ENCODE measurements around the gene MORN1.

Gene MORN1

DNA sequence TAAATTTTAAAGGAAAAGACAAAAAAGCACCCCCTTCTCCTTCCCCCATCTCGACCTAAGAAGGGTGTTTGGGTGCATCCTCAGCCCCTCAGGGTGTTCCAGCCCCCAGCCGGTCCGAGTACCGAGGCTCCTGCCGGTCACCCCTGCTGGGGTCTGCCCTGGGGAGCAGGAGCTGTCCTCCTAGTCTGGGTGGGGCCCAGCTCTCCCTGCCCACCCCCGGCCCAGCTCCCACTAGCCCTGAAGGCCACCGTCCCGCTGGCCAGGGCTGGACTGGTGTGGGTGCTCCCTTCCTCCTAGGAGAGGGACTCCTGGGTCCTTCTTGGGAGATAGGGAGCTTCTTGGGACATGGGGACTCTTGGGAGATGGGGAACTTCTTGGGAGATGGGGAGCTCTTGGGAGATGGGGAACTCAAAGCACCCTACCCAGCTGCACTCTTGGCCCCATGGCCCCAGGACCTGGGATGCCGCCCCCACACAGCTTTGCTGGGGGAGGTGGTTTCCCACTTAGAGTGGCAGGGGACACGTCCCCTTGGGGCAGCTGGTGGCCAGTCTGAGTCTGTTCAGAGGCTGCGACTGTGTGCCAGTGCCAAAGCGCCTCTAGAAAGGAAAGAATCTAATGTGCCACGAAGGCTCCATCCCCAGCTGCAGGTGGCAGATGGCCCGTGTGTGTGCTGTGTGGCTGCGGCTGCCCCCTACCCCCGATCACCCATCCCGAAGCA is 44.5 kb downstream of the MORN1 start:
- WGBS, 2 experiments: 93 to 94% methylated on average over 17 of the region's 17 CpGs
- no peaks in the 10 kb centered on the region for H3K36me3 ChIP-seq (ENCODE audit: control insufficient read depth, insufficient read depth, low read length)
- no peaks in the 10 kb centered on the region for H3K27me3 ChIP-seq (ENCODE audit: control insufficient read depth, insufficient read depth, low read length, poor library complexity, severe bottlenecking)
- peaks cover 18% of the 10 kb centered on the region for H3K4me1 ChIP-seq (ENCODE audit: control insufficient read depth, insufficient read depth, low read length)
- H3K9me3 ChIP-seq (ENCODE audit: control insufficient read depth, low read length): no peaks in the 10 kb centered on the region
- no peak overlapping the region for H3K27ac ChIP-seq (ENCODE audit: insufficient read depth, low read depth, low read length, poor library complexity, severe bottlenecking)
- no peak overlapping the region for H3K4me3 ChIP-seq (ENCODE audit: insufficient read depth, low read depth, low read length)

DNA sequence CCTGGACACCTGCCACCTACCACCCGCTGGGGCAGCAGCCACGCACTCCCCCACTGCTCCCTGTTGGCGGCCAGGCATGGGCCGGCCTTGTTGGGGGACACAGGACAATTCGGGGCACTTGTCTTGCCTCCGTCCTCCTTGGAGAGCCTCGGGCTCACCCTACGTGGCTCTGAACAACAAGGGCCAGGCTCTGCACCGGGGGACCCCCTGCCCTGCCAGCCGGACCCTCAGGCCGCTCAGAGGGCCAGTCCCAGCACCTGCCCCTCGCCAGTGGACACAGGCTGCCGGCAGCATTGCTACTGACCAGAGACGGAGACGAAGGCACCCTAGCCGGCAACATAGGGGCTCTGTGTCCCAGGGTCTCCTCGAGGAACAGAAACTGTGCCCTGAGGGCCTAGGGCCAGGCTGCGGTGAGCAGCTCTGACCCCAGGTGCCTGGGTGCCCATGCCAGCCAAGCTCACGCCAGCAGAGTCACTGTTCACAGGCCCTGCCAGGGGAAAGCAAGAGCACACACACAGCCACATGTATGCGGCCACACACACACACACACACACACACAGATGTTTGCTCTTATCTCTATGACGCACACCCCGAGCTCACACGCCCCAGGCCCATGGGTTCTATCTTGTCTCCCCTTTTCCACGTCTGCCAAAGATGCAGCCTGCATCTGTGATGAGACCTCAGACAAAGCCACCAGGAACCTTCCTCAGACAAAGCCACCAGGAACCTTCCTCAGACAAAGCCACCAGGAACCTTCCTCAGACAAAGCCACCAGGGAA is 45.9 kb downstream of the MORN1 start:
- Histone ChIP-seq H3K4me3 (ENCODE audit: insufficient read depth, low read depth, low read length) (no peak overlapping the region), H3K36me3 (ENCODE audit: control insufficient read depth, insufficient read depth, low read length) (no peaks in the 10 kb centered on the region), H3K4me1 (ENCODE audit: control insufficient read depth, insufficient read depth, low read length) (peaks cover 18% of the 10 kb centered on the region), H3K27ac (ENCODE audit: insufficient read depth, low read depth, low read length, poor library complexity, severe bottlenecking) (no peak overlapping the region), H3K9me3 (ENCODE audit: control insufficient read depth, low read length) (no peaks in the 10 kb centered on the region), H3K27me3 (ENCODE audit: control insufficient read depth, insufficient read depth, low read length, poor library complexity, severe bottlenecking) (no peaks in the 10 kb centered on the region)
- 94 to 95% methylated on average over 24 of the region's 24 CpGs for WGBS, 2 experiments

DNA sequence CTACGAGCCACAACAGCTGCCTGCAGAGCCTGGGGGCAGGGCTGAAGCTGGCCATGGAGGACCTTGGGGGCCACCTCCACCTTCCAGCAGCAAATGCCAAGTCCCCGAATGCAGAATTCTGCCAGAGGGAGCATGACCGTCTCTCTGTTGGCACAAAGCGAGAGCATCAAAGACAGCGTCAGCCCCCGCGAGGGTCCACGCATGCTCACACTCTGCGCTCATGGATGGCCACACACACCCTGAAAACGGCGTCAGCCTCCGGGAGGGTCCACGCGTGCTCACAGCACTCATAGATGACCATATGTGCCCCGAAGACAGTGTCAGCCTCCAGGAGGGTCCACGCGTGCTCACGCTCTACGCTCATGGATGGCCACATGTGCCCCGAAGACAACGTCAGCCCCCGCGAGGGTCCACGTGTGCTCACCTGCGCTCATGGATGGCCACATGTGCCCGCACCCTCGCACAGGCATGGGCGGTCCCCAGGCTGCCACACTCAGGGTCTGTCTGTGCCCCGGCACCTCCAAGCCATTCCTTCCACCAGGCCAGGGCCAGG is 46.5 kb downstream of the MORN1 start:
- Histone ChIP-seq H3K27me3 (ENCODE audit: control insufficient read depth, insufficient read depth, low read length, poor library complexity, severe bottlenecking) (no peaks in the 10 kb centered on the region), H3K4me3 (ENCODE audit: insufficient read depth, low read depth, low read length) (no peak overlapping the region), H3K9me3 (ENCODE audit: control insufficient read depth, low read length) (no peaks in the 10 kb centered on the region), H3K27ac (ENCODE audit: insufficient read depth, low read depth, low read length, poor library complexity, severe bottlenecking) (no peak overlapping the region), H3K4me1 (ENCODE audit: control insufficient read depth, insufficient read depth, low read length) (peaks cover 17% of the 10 kb centered on the region), H3K36me3 (ENCODE audit: control insufficient read depth, insufficient read depth, low read length) (no peaks in the 10 kb centered on the region)
- WGBS, 2 experiments: 94 to 95% methylated on average over 29 of the region's 29 CpGs

DNA sequence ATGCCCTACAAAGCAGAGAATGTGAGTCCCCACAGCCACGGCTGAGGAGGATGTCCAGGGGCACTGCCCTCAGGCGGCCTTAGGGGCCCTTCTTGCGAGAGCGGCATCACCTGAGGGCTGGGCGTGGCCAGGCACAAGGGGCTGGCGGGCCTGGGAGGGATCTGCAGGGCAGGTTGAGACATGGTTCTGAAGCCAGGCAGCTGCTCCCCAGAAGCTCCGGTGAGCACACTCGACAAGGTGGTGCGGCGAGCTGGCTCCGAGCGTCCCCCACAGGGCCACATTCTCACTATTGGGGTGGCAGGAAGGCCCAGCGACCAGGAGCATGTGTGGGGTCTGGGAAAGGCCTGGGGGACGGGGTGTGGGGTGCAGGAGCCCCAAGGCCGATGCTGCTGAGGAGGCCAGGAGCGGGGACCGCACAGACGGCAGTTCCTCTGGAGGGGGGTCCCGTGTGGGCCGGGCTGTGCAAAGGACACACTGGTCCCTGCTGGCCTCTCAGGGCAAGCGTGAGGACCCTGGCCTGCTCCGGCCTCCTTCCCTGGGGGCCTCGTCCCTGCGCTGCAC is 47.2 kb downstream of the MORN1 start:
- WGBS, 2 experiments: 92 to 94% methylated on average over 24 of the region's 24 CpGs
- Histone ChIP-seq H3K27ac (ENCODE audit: insufficient read depth, low read depth, low read length, poor library complexity, severe bottlenecking) (no peak overlapping the region), H3K9me3 (ENCODE audit: control insufficient read depth, low read length) (no peaks in the 10 kb centered on the region), H3K27me3 (ENCODE audit: control insufficient read depth, insufficient read depth, low read length, poor library complexity, severe bottlenecking) (no peaks in the 10 kb centered on the region), H3K4me1 (ENCODE audit: control insufficient read depth, insufficient read depth, low read length) (peaks cover 10% of the 10 kb centered on the region), H3K36me3 (ENCODE audit: control insufficient read depth, insufficient read depth, low read length) (no peaks in the 10 kb centered on the region), H3K4me3 (ENCODE audit: insufficient read depth, low read depth, low read length) (no peak overlapping the region)

DNA sequence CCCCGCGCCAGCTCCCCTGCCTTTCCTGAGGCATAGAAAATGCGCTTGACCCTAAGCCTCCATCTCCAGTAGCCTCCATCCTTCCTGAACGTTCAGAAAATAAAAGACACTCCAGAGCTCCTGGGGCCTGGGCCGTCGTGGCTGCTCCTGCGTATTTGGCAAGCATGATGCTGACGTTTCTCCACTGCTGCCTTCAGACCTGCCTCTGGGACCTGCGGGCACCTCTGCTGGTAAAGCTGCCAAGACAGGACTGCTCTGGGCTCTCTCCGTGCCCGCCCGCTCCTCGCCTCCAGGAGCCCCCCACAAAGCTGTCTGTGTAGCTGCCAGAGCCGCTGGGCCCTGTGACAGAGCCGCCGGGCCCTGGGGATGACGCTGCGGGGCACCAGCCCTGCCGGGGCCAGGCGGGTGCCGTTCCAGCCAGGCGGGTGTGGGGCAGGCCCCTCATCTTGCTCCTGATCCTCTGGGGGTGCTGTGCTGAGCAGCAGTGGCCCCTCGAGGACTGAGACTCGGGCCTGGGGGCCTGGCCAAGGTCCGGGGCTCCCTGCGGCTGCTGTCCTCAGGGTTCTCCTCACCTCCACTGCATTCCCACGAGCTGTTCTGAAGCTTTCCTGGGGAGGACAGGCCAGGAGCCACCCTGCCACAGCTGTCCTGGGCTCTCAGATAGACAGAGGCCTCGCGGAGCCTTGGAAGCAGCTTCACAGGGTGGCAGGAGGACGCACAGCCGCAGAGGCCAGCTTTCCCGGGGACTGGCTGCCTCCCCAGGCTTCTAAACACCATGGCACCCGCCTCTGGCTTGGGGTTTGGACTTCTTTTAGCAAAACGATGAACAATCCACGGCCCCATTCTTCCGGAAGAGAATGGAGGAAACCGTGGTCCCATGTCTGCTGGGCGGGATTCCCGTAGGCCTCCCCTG is 48.1 kb downstream of the MORN1 start:
- WGBS, 2 experiments: 91% methylated on average over 39 of the region's 39 CpGs

DNA sequence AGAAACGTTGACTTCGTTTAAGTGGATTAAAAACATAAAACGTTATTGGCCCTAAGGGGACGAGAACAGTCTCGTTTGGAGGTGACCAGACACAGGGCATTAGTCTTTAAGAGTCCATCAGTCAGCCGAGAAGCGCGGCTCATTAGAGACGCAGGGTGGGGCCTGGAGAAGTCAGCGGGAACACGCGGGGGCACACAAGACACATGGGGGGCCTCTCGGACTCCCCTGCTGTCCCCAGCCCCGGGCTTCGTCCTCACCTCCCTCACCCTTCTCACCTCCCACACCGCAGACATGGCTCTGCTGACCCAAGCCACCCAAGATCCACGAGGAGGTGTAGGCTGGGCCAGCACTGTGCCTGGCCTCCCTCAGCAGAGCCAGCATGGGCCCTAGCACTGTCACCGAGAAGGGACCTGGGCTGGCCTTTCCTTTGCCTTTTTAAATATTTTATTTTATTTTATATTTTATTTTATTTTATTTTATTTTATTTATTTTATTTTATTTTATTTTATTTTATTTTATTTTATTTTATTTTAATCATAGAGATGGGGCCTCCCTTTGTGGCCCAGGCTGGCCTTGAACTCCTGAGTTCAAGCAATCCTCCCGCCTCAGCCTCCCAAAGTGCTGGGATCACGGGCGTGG is 48.9 kb downstream of the MORN1 start:
- Histone ChIP-seq H3K27me3 (ENCODE audit: control insufficient read depth, insufficient read depth, low read length, poor library complexity, severe bottlenecking) (no peaks in the 10 kb centered on the region), H3K36me3 (ENCODE audit: control insufficient read depth, insufficient read depth, low read length) (no peaks in the 10 kb centered on the region), H3K4me3 (ENCODE audit: insufficient read depth, low read depth, low read length) (no peak overlapping the region), H3K4me1 (ENCODE audit: control insufficient read depth, insufficient read depth, low read length) (peaks cover 5% of the 10 kb centered on the region), H3K27ac (ENCODE audit: insufficient read depth, low read depth, low read length, poor library complexity, severe bottlenecking) (no peak overlapping the region), H3K9me3 (ENCODE audit: control insufficient read depth, low read length) (no peaks in the 10 kb centered on the region)
- whole genome bisulfite sequencing, 2 experiments: 92 to 93% methylated on average over 20 to 21 of the region's 21 CpGs

More for the DNA sequence above, 48.1 kb downstream of the MORN1 start:
- Histone ChIP-seq H3K9me3 (ENCODE audit: control insufficient read depth, low read length) (no peaks in the 10 kb centered on the region), H3K27ac (ENCODE audit: insufficient read depth, low read depth, low read length, poor library complexity, severe bottlenecking) (no peak overlapping the region), H3K36me3 (ENCODE audit: control insufficient read depth, insufficient read depth, low read length) (no peaks in the 10 kb centered on the region), H3K4me1 (ENCODE audit: control insufficient read depth, insufficient read depth, low read length) (peaks cover 1% of the 10 kb centered on the region), H3K4me3 (ENCODE audit: insufficient read depth, low read depth, low read length) (no peak overlapping the region), H3K27me3 (ENCODE audit: control insufficient read depth, insufficient read depth, low read length, poor library complexity, severe bottlenecking) (no peaks in the 10 kb centered on the region)

GRCh38 chr1:2341706-2342383 is 49.5 kb downstream of the MORN1 start:
- WGBS, 2 experiments: 94 to 95% methylated on average over 29 of the region's 29 CpGs
- Histone ChIP-seq H3K4me3 (ENCODE audit: insufficient read depth, low read depth, low read length) (no peak overlapping the region), H3K4me1 (ENCODE audit: control insufficient read depth, insufficient read depth, low read length) (peaks cover 5% of the 10 kb centered on the region), H3K27me3 (ENCODE audit: control insufficient read depth, insufficient read depth, low read length, poor library complexity, severe bottlenecking) (no peaks in the 10 kb centered on the region), H3K9me3 (ENCODE audit: control insufficient read depth, low read length) (no peaks in the 10 kb centered on the region), H3K36me3 (ENCODE audit: control insufficient read depth, insufficient read depth, low read length) (no peaks in the 10 kb centered on the region), H3K27ac (ENCODE audit: insufficient read depth, low read depth, low read length, poor library complexity, severe bottlenecking) (no peak overlapping the region)

GRCh38 chr1:2340918-2341254 is 50.5 kb downstream of the MORN1 start:
- WGBS, 2 experiments: 95 to 96% methylated on average over 14 of the region's 14 CpGs
- Histone ChIP-seq H3K27me3 (ENCODE audit: control insufficient read depth, insufficient read depth, low read length, poor library complexity, severe bottlenecking) (no peaks in the 10 kb centered on the region), H3K9me3 (ENCODE audit: control insufficient read depth, low read length) (no peaks in the 10 kb centered on the region), H3K27ac (ENCODE audit: insufficient read depth, low read depth, low read length, poor library complexity, severe bottlenecking) (no peak overlapping the region), H3K4me1 (ENCODE audit: control insufficient read depth, insufficient read depth, low read length) (peaks cover 5% of the 10 kb centered on the region), H3K36me3 (ENCODE audit: control insufficient read depth, insufficient read depth, low read length) (no peaks in the 10 kb centered on the region), H3K4me3 (ENCODE audit: insufficient read depth, low read depth, low read length) (no peak overlapping the region)
